AG09309 (cell line): ENCODE data around the gene ATXN7L1.

Experiments
- DNase-seq: peaks from one replicate; pipeline ENCODE4 v3.0.0-alpha.2; 2010; ENCODE audit warnings: low read depth
- H3K4me3 ChIP-seq: 2 replicates; pipeline ENCODE4 v1.5.1; 2011; ENCODE audit warnings: mild to moderate bottlenecking, low read depth, low read length, moderate library complexity; ENCODE audit not compliant: control insufficient read depth
- CTCF ChIP-seq: IDR thresholded peaks from 2 replicates; pipeline ENCODE4 v1.5.1; 2011; ENCODE audit warnings: mild to moderate bottlenecking, low read depth, low read length, inconsistent platforms; ENCODE audit not compliant: insufficient read depth, control insufficient read depth; ENCODE audit errors: missing control alignments

ATXN7L1 gene

GRCh38 chr7:105862770-105863169 is 13.6 kb downstream of the ATXN7L1 start:
- no peak for TF ChIP-seq CTCF
- H3K4me3 ChIP-seq, result no peak overlapping the region
- no peak for DNase-seq

GRCh38 chr7:105862276-105862675 is 14.1 kb downstream of the ATXN7L1 start:
- no peak for TF ChIP-seq CTCF
- no peak overlapping the region for H3K4me3 ChIP-seq
- no peak for DNase-seq

GRCh38 chr7:105861224-105861623 is 15.2 kb downstream of the ATXN7L1 start:
- no peak for DNase-seq
- no peak overlapping the region for H3K4me3 ChIP-seq
- TF ChIP-seq CTCF, result no peak

GRCh38 chr7:105860793-105861192 is 15.6 kb downstream of the ATXN7L1 start:
- H3K4me3 ChIP-seq, result no peak overlapping the region
- TF ChIP-seq CTCF, result no peak
- no peak for DNase-seq

- DNase-seq, result no peak
- H3K4me3 ChIP-seq, result no peak overlapping the region
- no peak for TF ChIP-seq CTCF
Measured at GRCh38 chr7:105857009-105857952, 19.1 kb downstream of the ATXN7L1 start.

- H3K4me3 ChIP-seq, result no peak overlapping the region
- TF ChIP-seq CTCF, result no peak
- no peak for DNase-seq
Measured at GRCh38 chr7:105854498-105854897, 21.9 kb downstream of the ATXN7L1 start.
